ENCODE results near the gene ENTPD5. TPM values are rescaled to one million over a fixed set of nuclear protein-coding genes. Genes with fewer than 3 reads are reported as not detected.
"Not testable (repeated sequence)": the region's sequence is repeated elsewhere in the genome, so short reads cannot be mapped to it uniquely, and the experiment has no call there.

ENTPD5 gene
- total and polyA plus RNA-seq, 11 donors, result 4.7 to 12.3 (median 6.7) TPM

GRCh38 chr14:73937012-73937411 is 82.1 kb downstream of the ENTPD5 start:
- peaks cover 0 to 98% (median 74%) of the 10 kb centered on the region in 9 donors for H3K36me3 ChIP-seq
- intact Hi-C loops (cut with DNase I), result no loop called here
- no peaks in the 10 kb centered on the region for H3K9me3 ChIP-seq
- DNase-seq, result no peak
- TF ChIP-seq POLR2A (IDR thresholded peaks at IDR 0.05) (no peak), CTCF (IDR thresholded peaks at IDR 0.05) (no peak)
- H3K27ac ChIP-seq, result no peak overlapping the region
- peak in 2 of 4 donors; percentile 36 to 64 for ATAC-seq
- peaks cover 0 to 1% (median 0%) of the 10 kb centered on the region in 12 donors for H3K4me1 ChIP-seq
- no peak overlapping the region for H3K4me3 ChIP-seq
- no peaks in the 10 kb centered on the region for H3K27me3 ChIP-seq
- 91 to 98% (median 95%) methylated on average over 2 of the region's 2 CpGs for WGBS, 4 donors

- H3K36me3 ChIP-seq, result peaks cover 0 to 98% (median 74%) of the 10 kb centered on the region in 9 donors
- ATAC-seq, result no peak
- H3K4me3 ChIP-seq, result no peak overlapping the region
Observed at GRCh38 chr14:73936548-73936947, 82.5 kb downstream of the ENTPD5 start.

GRCh38 chr14:73935666-73936065 is 83.4 kb downstream of the ENTPD5 start:
- Histone ChIP-seq H3K27ac (no peak overlapping the region), H3K4me3 (no peak overlapping the region), H3K9me3 (no peaks in the 10 kb centered on the region), H3K4me1 (no peaks in the 10 kb centered on the region), H3K36me3 (peaks cover 0 to 98% (median 78%) of the 10 kb centered on the region in 9 donors), H3K27me3 (no peaks in the 10 kb centered on the region)
- no peak for ATAC-seq
- DNase-seq, result no peak
- intact Hi-C loops (cut with DNase I), result no loop called here
- WGBS, 4 donors, result 86 to 89% (median 87%) methylated on average over 2 of the region's 2 CpGs
- TF ChIP-seq CTCF (IDR thresholded peaks at IDR 0.05), result peak in 2 of 12 donors; percentile 4 to 21
- no peak for TF ChIP-seq POLR2A (IDR thresholded peaks at IDR 0.05)

More at GRCh38 chr14:73936548-73936947, 82.5 kb downstream of the ENTPD5 start:
- DNase-seq, result no peak
- Histone ChIP-seq H3K27me3 (no peaks in the 10 kb centered on the region), H3K9me3 (no peaks in the 10 kb centered on the region), H3K4me1 (no peaks in the 10 kb centered on the region), H3K27ac (no peak overlapping the region)
- TF ChIP-seq CTCF (IDR thresholded peaks at IDR 0.05), result no peak
- TF ChIP-seq POLR2A (IDR thresholded peaks at IDR 0.05), result no peak
- intact Hi-C loops (cut with DNase I), result no loop called here
- WGBS, 4 donors, result 98 to 100% (median 99%) methylated on average over 1 of the region's 1 CpG

- Histone ChIP-seq H3K4me1 (no peaks in the 10 kb centered on the region), H3K27me3 (no peaks in the 10 kb centered on the region), H3K36me3 (peaks cover 0 to 100% (median 94%) of the 10 kb centered on the region in 9 donors), H3K27ac (no peak overlapping the region), H3K4me3 (no peak overlapping the region), H3K9me3 (no peaks in the 10 kb centered on the region)
- no peak for TF ChIP-seq CTCF (IDR thresholded peaks at IDR 0.05)
- no peak for TF ChIP-seq POLR2A (IDR thresholded peaks at IDR 0.05)
- DNase-seq (no peak), ATAC-seq (no peak)
- WGBS, 4 donors, result 86 to 96% (median 87%) methylated on average over 5 of the region's 5 CpGs
- intact Hi-C loops (cut with DNase I), result no loop called here
Observed at GRCh38 chr14:73924337-73924736, 94.8 kb downstream of the ENTPD5 start.

- 96 to 98% (median 97%) methylated on average over 2 of the region's 2 CpGs for WGBS, 4 donors
- H3K27me3 ChIP-seq; H3K4me3 ChIP-seq; H3K9me3 ChIP-seq; ATAC-seq; H3K4me1 ChIP-seq; H3K27ac ChIP-seq; DNase-seq; intact Hi-C loops (cut with DNase I): not testable (repeated sequence)
- peaks cover 0 to 94% (median 83%) of the 10 kb centered on the region in 9 donors for H3K36me3 ChIP-seq
Observed at GRCh38 chr14:73919457-73919856, 99.6 kb downstream of the ENTPD5 start.

Data from heart left ventricle (tissue), 16 donors.